ENCODE results near the gene GPRC6A.

Gene GPRC6A

GRCh38 chr6:116876107-116876506, 47.2 kb upstream of the GPRC6A start:
- no peak for TF ChIP-seq CTCF (IDR thresholded peaks at IDR 0.05; ENCODE audit: low read depth, low read length, poor library complexity, severe bottlenecking)
- no peak for TF ChIP-seq EZH2phosphoT487 (IDR thresholded peaks at IDR 0.05; ENCODE audit: borderline replicate concordance, low read length)
- no peaks in the 10 kb centered on the region for H3K9me3 ChIP-seq (ENCODE audit: control insufficient read depth, insufficient read depth, low read length)
- no peak overlapping the region for H3K4me3 ChIP-seq (ENCODE audit: low read length)
- H4K20me1 ChIP-seq (ENCODE audit: control insufficient read depth, insufficient read depth, low read depth, low read length) = no peaks in the 10 kb centered on the region
- H3K4me2 ChIP-seq (ENCODE audit: low read length) = no peak overlapping the region
- H3K79me2 ChIP-seq (ENCODE audit: control insufficient read depth, low read length) = no peaks in the 10 kb centered on the region
- no peaks in the 10 kb centered on the region for H3F3A ChIP-seq (ENCODE audit: control insufficient read depth, insufficient read depth)
- H3K27ac ChIP-seq (ENCODE audit: low read depth, low read length) = no peak overlapping the region
- no peaks in the 10 kb centered on the region for H3K4me1 ChIP-seq (ENCODE audit: control insufficient read depth, low read length)
- no peaks in the 10 kb centered on the region for H3K27me3 ChIP-seq (ENCODE audit: control insufficient read depth, low read length)
- no peaks in the 10 kb centered on the region for H3K36me3 ChIP-seq (ENCODE audit: control insufficient read depth, low read length)
- no peaks in the 10 kb centered on the region for H3K9me2 ChIP-seq (replicated peaks; ENCODE audit: control insufficient read depth, low read length)

- no peaks in the 10 kb centered on the region for H3K4me1 ChIP-seq (ENCODE audit: control insufficient read depth, low read length)
- H4K20me1 ChIP-seq (ENCODE audit: control insufficient read depth, insufficient read depth, low read depth, low read length) = no peaks in the 10 kb centered on the region
- no peaks in the 10 kb centered on the region for H3K36me3 ChIP-seq (ENCODE audit: control insufficient read depth, low read length)
- no peak overlapping the region for H3K4me3 ChIP-seq (ENCODE audit: low read length)
- H3K79me2 ChIP-seq (ENCODE audit: control insufficient read depth, low read length) = no peaks in the 10 kb centered on the region
- H3K27me3 ChIP-seq (ENCODE audit: control insufficient read depth, low read length) = no peaks in the 10 kb centered on the region
- no peaks in the 10 kb centered on the region for H3K9me3 ChIP-seq (ENCODE audit: control insufficient read depth, insufficient read depth, low read length)
- no peak for TF ChIP-seq EZH2phosphoT487 (IDR thresholded peaks at IDR 0.05; ENCODE audit: borderline replicate concordance, low read length)
- TF ChIP-seq CTCF (IDR thresholded peaks at IDR 0.05; ENCODE audit: low read depth, low read length, poor library complexity, severe bottlenecking) = no peak
- no peaks in the 10 kb centered on the region for H3K9me2 ChIP-seq (replicated peaks; ENCODE audit: control insufficient read depth, low read length)
- H3K27ac ChIP-seq (ENCODE audit: low read depth, low read length) = no peak overlapping the region
- H3K4me2 ChIP-seq (ENCODE audit: low read length) = no peak overlapping the region
- H3F3A ChIP-seq (ENCODE audit: control insufficient read depth, insufficient read depth) = no peaks in the 10 kb centered on the region
Measured at GRCh38 chr6:116872771-116873170, 43.9 kb upstream of the GPRC6A start.

- H3K27ac ChIP-seq (ENCODE audit: low read depth, low read length) = no peak overlapping the region
- H3K4me3 ChIP-seq (ENCODE audit: low read length) = no peak overlapping the region
- no peaks in the 10 kb centered on the region for H3K79me2 ChIP-seq (ENCODE audit: control insufficient read depth, low read length)
- H3K36me3 ChIP-seq (ENCODE audit: control insufficient read depth, low read length) = no peaks in the 10 kb centered on the region
- no peaks in the 10 kb centered on the region for H3K9me3 ChIP-seq (ENCODE audit: control insufficient read depth, insufficient read depth, low read length)
- H3F3A ChIP-seq (ENCODE audit: control insufficient read depth, insufficient read depth) = no peaks in the 10 kb centered on the region
- H3K4me2 ChIP-seq (ENCODE audit: low read length) = no peak overlapping the region
- H4K20me1 ChIP-seq (ENCODE audit: control insufficient read depth, insufficient read depth, low read depth, low read length) = no peaks in the 10 kb centered on the region
- TF ChIP-seq EZH2phosphoT487 (IDR thresholded peaks at IDR 0.05; ENCODE audit: borderline replicate concordance, low read length) (no peak), CTCF (IDR thresholded peaks at IDR 0.05; ENCODE audit: low read depth, low read length, poor library complexity, severe bottlenecking) (no peak)
- H3K27me3 ChIP-seq (ENCODE audit: control insufficient read depth, low read length) = no peaks in the 10 kb centered on the region
- H3K9me2 ChIP-seq (replicated peaks; ENCODE audit: control insufficient read depth, low read length) = no peaks in the 10 kb centered on the region
- H3K4me1 ChIP-seq (ENCODE audit: control insufficient read depth, low read length) = no peaks in the 10 kb centered on the region
Measured at GRCh38 chr6:116866281-116866871, 37.5 kb upstream of the GPRC6A start.
